HFFc6 (cell line): ENCODE measurements around the gene WNK2. TPM values are rescaled to one million over a fixed set of nuclear protein-coding genes. Genes with fewer than 3 reads are reported as not detected.

ENCODE experiments used
- DNase-seq: peaks from one replicate; pipeline ENCODE4 v3.0.0-alpha.2; 2018
- H3K27ac Mint-ChIP-seq: 2 replicates; pipeline ENCODE4 v1.8.0; 2020; ENCODE audit warnings: mild to moderate bottlenecking, mixed read lengths
- H3K27me3 Mint-ChIP-seq: 2 replicates; pipeline ENCODE4 v1.8.0; 2021; ENCODE audit warnings: mild to moderate bottlenecking, moderate library complexity, mixed read lengths; ENCODE audit not compliant: insufficient read depth
- H3K36me3 Mint-ChIP-seq: 2 replicates; pipeline ENCODE4 v1.8.0; 2021; ENCODE audit warnings: low read depth, mixed read lengths
- H3K4me1 Mint-ChIP-seq: 2 replicates; pipeline ENCODE4 v1.8.0; 2020; ENCODE audit warnings: low read depth, mixed read lengths
- H3K4me3 Mint-ChIP-seq: 2 replicates; pipeline ENCODE4 v1.8.0; 2020; ENCODE audit warnings: mild to moderate bottlenecking, moderate library complexity, mixed read lengths
- H3K9me3 Mint-ChIP-seq: 2 replicates; pipeline ENCODE4 v1.8.0; 2020; ENCODE audit warnings: mild to moderate bottlenecking, mixed read lengths
- CTCF ChIP-seq: fragments of 200-600 bp; sonication (generic); IDR thresholded peaks from 2 replicates; pipeline ENCODE4 v1.5.0; 2021; ENCODE audit warnings: antibody characterized with exemption, mild to moderate bottlenecking
- total RNA-seq, 6 experiments: library from RNA; stranded (reverse); fragmentation: NEBNext Ultra II Directional; extraction: Animal tissue kit (Norgen Biotek cat#: 25700); gene quantifications; 2 replicates in 1 of 6; 3 replicates in 5 of 6; pipeline ENCODE4 v1.2.3, GENCODE V29; 2021

Gene WNK2
- total RNA-seq, 6 experiments from 2014 or later, result not detected

GRCh38 chr9:93254806-93255493 lies 71.0 kb downstream of the WNK2 start:
- no peak for DNase-seq
- no peaks in the 10 kb centered on the region for H3K9me3 Mint-ChIP-seq
- no peak for TF ChIP-seq CTCF
- H3K27ac Mint-ChIP-seq, result no peak overlapping the region
- no peaks in the 10 kb centered on the region for H3K4me1 Mint-ChIP-seq
- peaks cover 11% of the 10 kb centered on the region for H3K27me3 Mint-ChIP-seq
- H3K36me3 Mint-ChIP-seq, result no peaks in the 10 kb centered on the region
- H3K4me3 Mint-ChIP-seq, result no peak overlapping the region

- H3K4me3 Mint-ChIP-seq, result no peak overlapping the region
- no peaks in the 10 kb centered on the region for H3K36me3 Mint-ChIP-seq
- peaks cover 11% of the 10 kb centered on the region for H3K27me3 Mint-ChIP-seq
- no peak overlapping the region for H3K27ac Mint-ChIP-seq
- no peaks in the 10 kb centered on the region for H3K4me1 Mint-ChIP-seq
- H3K9me3 Mint-ChIP-seq, result no peaks in the 10 kb centered on the region
- DNase-seq, result no peak
- no peak for TF ChIP-seq CTCF
Observed at GRCh38 chr9:93255494-93255867, 71.5 kb downstream of the WNK2 start.

GRCh38 chr9:93255994-93256877 lies 72.3 kb downstream of the WNK2 start:
- no peak for TF ChIP-seq CTCF
- Mint-ChIP-seq H3K4me3 (no peak overlapping the region), H3K9me3 (no peaks in the 10 kb centered on the region), H3K27ac (no peak overlapping the region), H3K4me1 (no peaks in the 10 kb centered on the region), H3K36me3 (no peaks in the 10 kb centered on the region), H3K27me3 (peaks cover 11% of the 10 kb centered on the region)
- DNase-seq, result no peak

GRCh38 chr9:93256878-93257807 lies 73.2 kb downstream of the WNK2 start:
- DNase-seq, result no peak
- Mint-ChIP-seq H3K4me1 (no peaks in the 10 kb centered on the region), H3K9me3 (no peaks in the 10 kb centered on the region), H3K36me3 (no peaks in the 10 kb centered on the region), H3K27ac (no peak overlapping the region), H3K4me3 (no peak overlapping the region), H3K27me3 (peaks cover 13% of the 10 kb centered on the region)
- TF ChIP-seq CTCF, result no peak

- no peaks in the 10 kb centered on the region for H3K9me3 Mint-ChIP-seq
- H3K4me3 Mint-ChIP-seq, result no peak overlapping the region
- no peaks in the 10 kb centered on the region for H3K36me3 Mint-ChIP-seq
- no peaks in the 10 kb centered on the region for H3K4me1 Mint-ChIP-seq
- peaks cover 8% of the 10 kb centered on the region for H3K27me3 Mint-ChIP-seq
- no peak overlapping the region for H3K27ac Mint-ChIP-seq
- DNase-seq, result no peak
- TF ChIP-seq CTCF, result no peak
Observed at GRCh38 chr9:93257808-93258331, 73.9 kb downstream of the WNK2 start.
